HEK293T (cell line): ENCODE results near the gene ZNF467.

Experiments
- ARNT ChIP-seq: fragments of 450-650 bp; IDR thresholded peaks from 2 replicates; pipeline ENCODE4 v1.6.1; 2017; ENCODE audit warnings: mild to moderate bottlenecking
- BHLHE40 ChIP-seq: fragments of 450-650 bp; IDR thresholded peaks from 2 replicates; pipeline ENCODE4 v1.6.1; 2016; ENCODE audit warnings: mild to moderate bottlenecking, moderate library complexity, borderline replicate concordance
- ELF4 ChIP-seq: fragments of 450-650 bp; IDR thresholded peaks from 2 replicates; pipeline ENCODE4 v1.6.1; 2017; ENCODE audit warnings: antibody characterized with exemption
- FOXA1 ChIP-seq: fragments of 450-650 bp; IDR thresholded peaks from 2 replicates; pipeline ENCODE4 v1.6.1; 2016; ENCODE audit warnings: mild to moderate bottlenecking
- FOXK2 ChIP-seq: fragments of 450-650 bp; IDR thresholded peaks from 2 replicates; pipeline ENCODE4 v1.6.1; 2016; ENCODE audit warnings: mild to moderate bottlenecking
- FOXM1 ChIP-seq: fragments of 450-650 bp; IDR thresholded peaks from 2 replicates; pipeline ENCODE4 v1.6.1; 2017; ENCODE audit warnings: mild to moderate bottlenecking, borderline replicate concordance
- LEF1 ChIP-seq: fragments of 450-650 bp; IDR thresholded peaks from 2 replicates; pipeline ENCODE4 v1.6.1; 2017; ENCODE audit warnings: mild to moderate bottlenecking, borderline replicate concordance
- NFRKB ChIP-seq: fragments of 450-650 bp; IDR thresholded peaks from 2 replicates; pipeline ENCODE4 v1.6.1; 2016; ENCODE audit warnings: mild to moderate bottlenecking, moderate library complexity
- SP1 ChIP-seq: fragments of 450-650 bp; IDR thresholded peaks from 2 replicates; pipeline ENCODE4 v1.6.1; 2017
- SUZ12 ChIP-seq: fragments of 450-650 bp; IDR thresholded peaks from 2 replicates; pipeline ENCODE4 v1.6.1; 2016; ENCODE audit warnings: mild to moderate bottlenecking
- TARDBP ChIP-seq: fragments of 450-650 bp; IDR thresholded peaks from 2 replicates; pipeline ENCODE4 v1.6.1; 2016
- ZNF384 ChIP-seq: fragments of 450-650 bp; IDR thresholded peaks from 2 replicates; pipeline ENCODE4 v1.6.1; 2016
- TF ChIP-seq, protein P1 (sequence below): fragments of 450-650 bp; IDR thresholded peaks from 2 replicates; pipeline ENCODE4 v1.6.1; 2016

DNA sequence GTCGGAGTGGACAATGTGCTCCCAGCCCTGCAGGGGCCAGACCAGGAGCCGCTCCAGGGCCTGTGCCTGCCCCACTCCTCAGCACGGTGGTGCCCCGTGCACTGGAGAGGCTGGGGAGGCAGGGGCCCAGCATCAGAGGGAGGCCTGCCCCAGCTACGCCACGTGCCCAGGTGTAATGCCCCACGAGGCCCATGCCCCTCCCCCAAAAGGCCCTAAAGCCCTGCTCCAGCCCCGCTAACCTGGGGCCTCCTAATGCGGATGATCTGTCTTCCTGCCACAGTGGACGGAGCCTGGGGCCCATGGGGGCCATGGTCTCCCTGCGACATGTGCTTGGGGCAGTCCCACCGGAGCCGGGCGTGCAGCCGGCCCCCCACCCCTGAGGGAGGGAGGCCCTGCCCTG is 41.1 kb upstream of the ZNF467 start:
- TF ChIP-seq ELF4 (no peak), FOXM1 (no peak), LEF1 (no peak), BHLHE40 (no peak), ARNT (no peak), SP1 (no peak), SUZ12 (no peak), FOXK2 (no peak), ZNF384 (no peak), TARDBP (no peak), FOXA1 (no peak), NFRKB (no peak)
- TF ChIP-seq, protein P1, sequence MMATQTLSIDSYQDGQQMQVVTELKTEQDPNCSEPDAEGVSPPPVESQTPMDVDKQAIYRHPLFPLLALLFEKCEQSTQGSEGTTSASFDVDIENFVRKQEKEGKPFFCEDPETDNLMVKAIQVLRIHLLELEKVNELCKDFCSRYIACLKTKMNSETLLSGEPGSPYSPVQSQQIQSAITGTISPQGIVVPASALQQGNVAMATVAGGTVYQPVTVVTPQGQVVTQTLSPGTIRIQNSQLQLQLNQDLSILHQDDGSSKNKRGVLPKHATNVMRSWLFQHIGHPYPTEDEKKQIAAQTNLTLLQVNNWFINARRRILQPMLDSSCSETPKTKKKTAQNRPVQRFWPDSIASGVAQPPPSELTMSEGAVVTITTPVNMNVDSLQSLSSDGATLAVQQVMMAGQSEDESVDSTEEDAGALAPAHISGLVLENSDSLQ = no peak
